GM19240 (cell line): Measurements from ENCODE around the gene GABBR2.

Experiments
- DNase-seq: peaks from one replicate; pipeline ENCODE4 v3.0.0; 2011; ENCODE audit warnings: low spot score; ENCODE audit not compliant: insufficient read length

The GABBR2 gene

DNA sequence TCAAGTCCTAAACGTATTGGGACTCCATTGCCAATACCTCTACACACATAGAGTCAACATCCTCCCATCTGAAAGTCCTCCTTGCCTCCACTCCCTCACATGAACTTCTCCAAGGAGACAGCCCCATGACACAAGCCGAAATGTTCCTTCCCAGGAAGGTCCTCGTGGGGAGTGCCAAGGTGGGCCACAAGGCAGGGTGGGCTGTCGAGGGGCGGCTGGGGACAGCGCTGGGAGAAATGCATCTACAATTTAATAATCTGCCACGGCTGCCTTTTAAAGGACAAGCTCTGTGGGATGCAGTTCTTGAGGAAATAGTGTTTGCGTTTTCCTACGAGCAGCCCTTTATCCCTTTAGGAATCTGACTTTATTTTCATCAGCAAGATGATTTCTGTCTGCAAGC is 138.7 kb downstream of the GABBR2 start:
- DNase-seq, result no peak

DNA sequence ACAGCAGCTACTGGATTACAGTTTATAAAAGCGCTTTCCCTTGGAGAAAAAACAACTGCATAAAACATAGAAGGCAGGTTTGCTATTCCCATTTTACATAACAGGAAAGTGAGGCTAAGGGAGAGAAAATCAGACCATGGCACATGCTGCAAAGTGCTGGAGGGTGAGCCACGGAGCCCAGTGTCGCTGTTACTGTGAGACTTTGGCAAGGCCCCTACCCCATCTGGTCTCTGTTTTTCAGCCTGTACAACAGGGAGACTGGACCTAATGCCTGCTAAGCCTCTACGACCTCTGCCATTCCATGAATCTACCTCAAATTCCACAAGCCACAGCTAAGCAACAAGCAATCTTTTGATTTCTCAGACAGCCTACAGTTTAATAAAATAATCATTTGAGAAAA is 139.2 kb downstream of the GABBR2 start:
- no peak for DNase-seq

DNA sequence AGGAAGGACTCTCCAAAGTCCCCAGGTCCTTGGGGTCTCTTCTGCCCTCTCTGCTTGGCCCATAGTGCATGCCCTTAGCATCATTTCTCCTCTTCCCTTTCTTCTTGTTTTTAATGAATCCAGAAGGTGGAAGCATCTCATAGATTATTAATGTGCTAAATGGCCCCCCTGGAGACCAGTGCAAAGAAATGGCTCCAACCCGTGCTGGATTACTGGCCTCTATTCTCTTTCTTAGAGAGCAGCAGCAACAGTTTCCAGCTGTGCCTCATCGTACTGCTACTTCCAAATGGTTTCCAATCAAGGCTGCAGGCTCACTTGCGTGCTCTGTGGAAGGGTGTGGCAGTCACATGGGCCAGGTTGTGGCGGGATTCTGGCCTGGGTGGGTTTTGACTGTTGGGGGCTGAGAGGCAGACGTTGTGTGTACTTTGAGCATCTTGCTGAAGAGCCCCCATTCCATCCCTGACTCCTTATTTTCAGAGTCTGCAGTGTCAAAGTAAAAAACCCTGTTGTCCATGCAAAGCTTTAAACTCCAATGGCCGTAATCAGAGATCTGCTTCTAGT is 139.7 kb downstream of the GABBR2 start:
- DNase-seq, result no peak

DNA sequence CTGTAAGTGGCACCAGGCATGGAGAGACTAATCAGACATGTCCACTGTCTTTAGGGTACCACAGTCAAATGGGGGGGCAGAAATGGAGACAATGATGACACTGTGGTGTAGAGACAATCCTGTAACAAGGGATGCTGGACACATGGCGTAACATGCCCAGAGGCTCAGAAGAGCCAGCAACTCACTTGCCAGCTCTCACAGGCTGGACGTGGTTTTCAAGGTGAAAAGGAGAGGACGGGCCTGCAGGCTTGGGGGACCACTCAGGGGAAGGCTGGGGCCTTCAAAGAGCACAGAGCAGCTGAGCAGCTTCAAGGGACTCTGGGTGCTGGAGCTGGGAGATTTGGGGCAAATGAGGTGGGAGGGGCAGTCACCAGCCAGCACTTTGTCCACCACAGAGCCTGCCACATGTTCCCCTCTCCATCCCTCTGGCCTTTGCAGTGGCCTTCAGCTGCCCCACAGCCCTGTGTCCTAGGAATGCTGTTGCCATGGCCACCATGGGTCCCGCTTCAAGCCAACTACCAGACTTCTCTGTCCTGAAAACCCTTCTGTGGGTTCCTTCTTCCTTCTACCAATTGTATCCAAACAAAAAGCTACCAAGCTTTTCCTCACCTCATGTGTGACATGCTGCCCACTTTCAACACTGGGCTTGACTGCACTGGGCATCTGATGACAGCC is 140.4 kb downstream of the GABBR2 start:
- no peak for DNase-seq

DNA sequence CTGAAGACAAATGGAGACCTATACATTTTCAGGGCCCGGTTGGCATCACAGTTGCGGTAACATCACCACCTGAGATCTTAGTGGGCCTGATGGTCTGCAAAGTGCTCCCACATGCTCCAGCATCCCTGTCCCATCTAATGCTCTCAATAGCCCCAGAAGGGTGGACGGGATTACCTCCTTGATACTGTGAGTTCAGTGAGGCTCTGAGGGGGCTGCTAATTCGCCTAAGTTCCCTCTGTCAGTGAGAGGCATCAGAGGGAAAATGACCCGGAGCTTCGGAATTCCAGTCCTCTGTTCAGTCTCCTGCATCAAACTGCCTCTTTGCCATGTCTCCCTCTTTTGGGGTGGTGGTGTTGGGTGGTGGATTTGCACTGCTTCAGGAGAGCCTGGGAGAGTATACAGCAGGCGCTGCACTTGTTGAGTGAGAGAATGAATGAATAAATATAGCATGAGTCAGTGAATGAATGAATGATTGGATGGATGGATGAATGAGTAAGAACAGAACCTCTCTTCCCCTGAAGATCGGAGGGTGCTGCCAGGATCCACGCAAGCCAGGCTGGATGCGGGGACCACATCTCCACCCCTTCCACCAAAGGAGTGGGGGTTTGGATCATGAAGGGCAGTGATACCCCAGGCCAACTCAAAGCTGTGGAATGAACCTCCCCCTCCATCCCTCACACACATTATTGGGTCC is 141.0 kb downstream of the GABBR2 start:
- DNase-seq, result no peak

DNA sequence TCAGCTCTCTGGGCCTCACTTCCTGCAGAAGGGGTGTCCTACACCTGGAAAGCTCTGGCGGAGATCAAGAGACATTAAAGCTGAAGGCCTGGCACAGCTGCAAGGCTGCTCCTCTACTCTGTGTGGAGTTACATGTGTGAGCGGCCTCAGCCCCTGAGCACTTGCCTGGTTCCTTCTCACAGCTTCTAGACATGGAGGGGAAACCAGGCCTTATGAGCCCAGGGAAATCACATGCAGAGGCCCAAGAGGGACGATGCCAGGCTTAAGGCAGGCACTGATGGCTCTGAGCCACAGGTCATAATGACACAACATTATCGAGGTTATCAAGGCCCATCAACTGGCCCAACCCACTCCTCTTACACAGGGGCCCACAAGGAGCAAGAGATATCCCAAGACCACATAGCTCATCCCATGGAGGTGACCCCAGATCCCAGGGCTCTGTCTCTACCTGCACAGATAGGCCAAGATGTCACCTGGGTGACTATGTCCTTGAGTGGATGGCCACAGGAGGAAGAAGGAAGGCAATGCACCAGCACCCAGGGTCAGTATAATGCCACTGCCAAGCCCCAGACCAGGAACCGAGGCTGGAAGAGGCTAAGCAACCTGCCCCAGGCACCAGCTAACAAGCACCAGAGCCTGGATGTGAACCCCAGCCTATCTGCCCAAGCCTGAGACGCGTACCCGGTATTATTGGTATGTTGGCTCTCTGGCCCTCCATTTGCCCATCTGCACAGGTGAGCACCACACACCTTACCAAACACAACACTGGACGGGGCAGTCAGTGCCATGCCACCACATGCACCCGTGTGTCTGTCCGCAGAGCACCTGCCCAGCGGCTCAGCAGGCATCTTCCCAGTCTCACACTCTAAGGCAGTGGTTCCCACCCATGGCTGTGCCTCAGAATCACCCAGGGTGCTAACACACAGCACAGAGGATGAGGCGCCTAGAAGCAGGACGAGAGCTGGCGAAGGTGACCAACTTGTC is 143.3 kb downstream of the GABBR2 start:
- DNase-seq, result no peak

DNA sequence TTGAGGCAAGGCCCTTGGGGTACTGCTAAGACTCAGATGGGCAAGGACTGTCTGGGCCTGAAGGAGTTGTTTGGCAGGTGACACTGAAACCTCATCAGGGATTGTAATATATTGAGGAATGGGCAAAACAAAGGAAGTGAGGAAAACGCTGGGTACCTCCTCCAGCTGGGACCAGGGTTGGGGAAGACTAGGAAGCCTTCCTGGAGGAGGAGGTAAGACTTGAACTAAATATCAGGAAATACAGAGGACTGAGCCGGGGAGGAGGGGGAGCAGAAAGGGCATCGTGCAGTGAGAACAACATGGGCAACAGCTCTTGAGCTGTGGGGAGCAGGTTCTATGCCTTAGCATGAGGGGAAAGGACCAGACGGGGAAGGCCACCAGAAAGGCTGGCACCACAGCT is 144.0 kb downstream of the GABBR2 start:
- no peak for DNase-seq

DNA sequence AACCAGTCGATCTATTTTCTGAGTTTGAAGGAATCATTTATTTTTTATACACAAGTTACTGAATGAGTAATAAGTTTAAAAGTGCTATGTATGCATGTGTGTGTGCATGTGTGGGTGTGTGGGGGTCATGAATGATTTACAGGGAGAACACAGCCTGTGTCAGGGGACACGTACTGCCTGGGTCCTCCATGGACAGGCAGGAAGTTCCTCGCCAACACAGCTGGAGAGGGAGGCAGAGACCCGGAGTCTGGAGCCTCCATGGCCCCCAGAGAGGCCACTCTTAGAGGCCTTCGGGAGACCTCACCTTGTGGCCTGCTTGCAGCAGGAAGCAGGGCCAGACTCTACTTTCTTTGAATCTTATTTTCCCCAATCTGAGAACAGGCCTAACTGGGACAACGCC is 144.7 kb downstream of the GABBR2 start:
- DNase-seq, result no peak

DNA sequence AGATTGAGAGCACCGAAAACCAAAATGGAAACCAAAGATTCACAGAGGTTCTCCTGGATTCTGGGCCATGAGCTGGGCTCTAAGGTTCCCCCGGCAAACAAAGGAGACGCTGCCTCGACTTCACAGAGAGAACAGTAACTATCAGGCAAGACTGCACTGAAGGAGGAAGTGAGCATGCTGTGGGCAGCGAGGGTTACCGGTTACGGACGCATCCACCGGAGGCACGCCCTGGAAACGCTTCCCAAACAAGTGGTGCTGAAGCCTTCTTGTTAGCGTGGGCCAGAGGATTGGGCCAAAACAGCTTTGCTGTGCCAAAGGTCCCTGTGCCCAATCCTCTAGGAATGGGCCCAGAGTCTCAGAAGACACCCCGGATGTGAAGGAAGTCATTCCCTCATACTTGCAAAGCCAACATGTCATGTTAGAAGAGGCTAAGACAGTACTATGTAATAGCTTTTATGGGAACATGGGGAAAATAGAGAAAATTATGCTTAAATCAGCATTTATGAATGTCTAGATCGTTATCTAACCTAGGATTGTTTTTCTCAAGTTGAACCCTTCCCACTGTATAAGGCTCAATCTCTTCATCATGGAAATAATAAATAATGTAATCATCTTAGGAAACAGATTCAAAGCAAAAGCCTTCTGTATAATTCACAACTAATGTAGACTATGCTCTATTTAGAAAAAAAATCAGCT is 145.4 kb downstream of the GABBR2 start:
- no peak for DNase-seq

DNA sequence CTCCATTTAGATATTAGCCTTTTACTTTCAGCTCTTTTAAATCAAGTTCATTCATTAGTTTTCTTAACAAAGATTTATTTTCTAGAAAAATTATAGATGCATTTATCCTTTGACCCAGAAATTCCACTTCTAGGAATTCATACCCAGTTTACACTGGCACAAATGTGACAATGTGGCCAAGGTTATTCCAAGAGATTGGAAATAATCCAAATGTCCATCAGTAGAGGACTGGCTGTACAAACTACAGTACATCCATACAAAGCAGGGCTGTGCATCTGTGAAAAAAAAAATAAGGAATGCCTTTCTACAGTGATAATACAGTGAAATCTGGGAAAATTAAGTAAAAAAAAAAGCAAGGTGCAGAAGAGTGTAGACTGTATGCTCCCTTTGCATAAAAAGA is 149.2 kb downstream of the GABBR2 start:
- DNase-seq, result no peak

DNA sequence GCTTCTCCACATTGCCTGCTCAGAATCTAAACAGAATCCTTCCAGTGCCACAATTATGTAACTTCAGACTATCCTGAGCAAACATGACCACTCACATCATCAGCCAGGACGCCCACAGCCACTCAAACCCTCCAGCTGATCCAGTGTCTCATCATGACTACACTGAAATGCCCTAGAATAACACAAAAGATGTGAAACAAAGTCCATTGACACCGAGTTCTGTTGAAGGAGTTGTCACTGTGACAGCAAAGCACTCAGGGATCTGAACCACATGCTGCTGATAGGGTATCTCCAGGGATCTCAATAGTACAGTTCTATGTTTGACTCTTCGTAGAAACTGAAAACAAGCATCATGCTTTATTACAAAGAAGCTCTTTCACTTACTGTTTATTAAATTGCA is 150.2 kb downstream of the GABBR2 start:
- no peak for DNase-seq

DNA sequence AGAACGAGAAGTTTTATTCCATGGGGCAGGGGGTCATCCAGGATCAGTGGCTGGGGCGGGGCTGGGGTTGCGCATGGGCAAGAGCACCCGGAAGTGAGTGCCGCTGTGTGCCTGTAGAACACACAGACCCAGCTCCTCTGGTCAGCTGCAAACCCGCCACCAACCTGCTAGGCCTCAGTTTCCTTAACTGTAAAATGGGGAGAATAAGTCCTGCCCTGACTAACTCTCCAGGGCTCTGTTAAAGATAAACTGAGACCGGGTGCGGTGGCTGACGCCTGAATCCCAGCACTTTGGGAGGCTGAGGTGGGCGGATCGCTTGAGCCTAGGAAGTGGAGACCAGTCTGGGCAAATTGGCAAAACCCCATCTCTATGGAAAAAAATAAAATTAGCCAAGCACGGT is 152.2 kb downstream of the GABBR2 start:
- no peak for DNase-seq

DNA sequence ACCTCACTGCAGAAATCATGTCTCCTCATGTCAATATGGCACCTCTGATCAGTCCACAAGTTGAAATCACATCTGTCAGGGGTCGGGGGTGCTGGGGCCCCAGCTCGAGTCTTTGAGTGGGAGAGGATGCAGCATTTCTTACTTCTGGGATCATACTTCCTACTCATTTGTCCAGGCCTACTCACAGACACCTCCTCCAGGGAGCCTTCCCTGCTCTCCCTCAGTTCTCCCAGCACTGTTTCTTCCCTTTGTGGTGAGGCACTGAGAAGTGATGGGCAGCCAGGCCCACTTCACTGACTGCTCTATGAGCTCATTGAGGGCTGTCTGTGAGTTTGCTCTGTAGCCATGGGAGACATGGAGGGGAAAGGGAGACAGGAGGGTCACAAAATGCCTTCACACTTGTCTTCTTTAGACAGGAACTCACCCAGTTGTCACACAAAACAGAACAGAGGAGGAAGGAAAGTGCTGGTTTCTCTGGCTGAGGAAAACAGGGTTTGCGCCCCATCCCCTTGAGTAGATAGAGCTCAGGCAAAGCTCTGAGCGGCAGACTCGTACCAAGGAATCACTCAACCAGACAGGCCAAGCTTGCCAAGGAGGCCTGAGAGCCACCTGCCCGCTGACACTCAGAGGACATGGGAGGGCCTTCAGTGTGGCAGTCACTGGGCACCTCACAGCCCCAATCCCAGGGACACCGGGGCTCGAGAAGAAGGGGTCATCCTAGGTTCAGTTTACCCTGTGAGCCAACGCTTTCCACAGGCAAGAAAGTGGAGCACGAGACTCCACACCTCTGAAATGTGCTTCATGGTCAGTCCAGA is 152.9 kb downstream of the GABBR2 start:
- no peak for DNase-seq

DNA sequence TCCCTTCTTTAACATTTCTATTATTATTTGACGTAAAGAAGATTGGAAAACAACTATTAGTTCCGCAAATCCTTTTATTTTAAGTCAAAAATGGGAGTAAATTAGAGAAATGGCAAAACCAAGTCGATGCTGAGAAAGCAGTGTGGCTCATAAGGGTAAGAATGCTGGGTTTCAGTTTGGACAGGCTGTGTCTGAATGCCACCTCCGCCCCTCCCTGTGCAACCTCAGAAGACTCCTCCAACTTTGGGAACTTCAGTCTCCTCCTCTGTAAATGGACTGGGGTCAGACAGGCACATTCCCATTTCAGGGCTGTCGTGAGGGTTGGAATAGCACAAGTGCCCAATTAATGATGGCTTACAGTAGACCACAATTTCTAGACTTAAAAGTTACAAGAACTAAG is 154.0 kb downstream of the GABBR2 start:
- no peak for DNase-seq

DNA sequence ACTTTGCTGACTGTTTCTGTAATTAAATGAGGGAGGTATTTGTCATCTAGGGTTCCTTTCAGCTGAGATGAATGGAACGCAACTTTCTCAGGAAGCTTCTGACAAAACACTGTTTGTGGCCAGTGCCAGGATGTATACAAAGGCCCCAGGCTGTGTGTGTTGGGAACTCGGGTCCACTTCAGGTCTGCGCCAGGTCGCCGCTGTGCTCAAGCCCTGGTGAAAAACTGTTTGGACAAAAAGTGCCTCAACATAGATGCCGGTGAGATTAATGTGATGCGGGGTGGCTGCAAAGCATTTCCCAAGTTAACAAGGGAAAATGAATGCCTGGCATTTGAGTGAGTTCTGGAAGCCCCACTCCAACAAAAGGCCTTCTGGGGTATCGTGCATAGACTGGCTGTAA is 156.4 kb downstream of the GABBR2 start:
- no peak for DNase-seq

DNA sequence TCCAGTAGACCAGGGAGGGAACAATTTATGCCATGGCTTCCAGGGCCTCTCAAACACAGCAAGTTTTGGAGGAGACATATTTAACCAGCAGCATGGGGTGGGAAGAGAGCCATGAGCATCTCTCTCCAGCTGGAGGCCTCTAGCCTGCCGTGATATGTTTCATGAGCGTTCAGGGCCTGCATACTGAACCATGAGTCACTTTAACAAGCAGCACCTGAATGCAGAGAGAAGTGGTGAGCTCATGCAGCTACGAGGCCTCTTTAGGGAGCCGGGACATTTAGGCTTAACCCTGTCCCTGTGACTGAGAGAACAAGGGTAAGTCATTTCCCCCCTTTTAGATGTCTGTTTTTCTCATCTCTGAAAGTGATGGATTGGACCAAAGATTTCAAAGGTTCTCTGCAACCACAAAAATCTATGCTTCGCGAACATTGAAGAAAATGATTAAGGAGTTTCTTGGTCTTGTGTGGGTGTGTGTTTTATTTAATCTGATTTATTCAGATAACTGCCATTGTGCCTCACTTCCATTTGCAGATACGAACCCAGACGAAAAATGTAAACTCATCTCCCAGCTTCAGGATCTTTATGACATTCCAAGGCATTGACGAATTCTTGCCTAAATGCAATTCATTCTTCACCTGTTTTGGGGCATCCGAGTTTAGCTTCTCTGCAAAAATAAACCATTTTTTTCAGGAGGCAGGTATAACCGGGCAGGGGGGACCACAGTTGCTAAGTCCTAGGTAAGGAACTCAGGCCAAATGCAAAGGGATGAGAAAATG is 157.0 kb downstream of the GABBR2 start:
- no peak for DNase-seq

DNA sequence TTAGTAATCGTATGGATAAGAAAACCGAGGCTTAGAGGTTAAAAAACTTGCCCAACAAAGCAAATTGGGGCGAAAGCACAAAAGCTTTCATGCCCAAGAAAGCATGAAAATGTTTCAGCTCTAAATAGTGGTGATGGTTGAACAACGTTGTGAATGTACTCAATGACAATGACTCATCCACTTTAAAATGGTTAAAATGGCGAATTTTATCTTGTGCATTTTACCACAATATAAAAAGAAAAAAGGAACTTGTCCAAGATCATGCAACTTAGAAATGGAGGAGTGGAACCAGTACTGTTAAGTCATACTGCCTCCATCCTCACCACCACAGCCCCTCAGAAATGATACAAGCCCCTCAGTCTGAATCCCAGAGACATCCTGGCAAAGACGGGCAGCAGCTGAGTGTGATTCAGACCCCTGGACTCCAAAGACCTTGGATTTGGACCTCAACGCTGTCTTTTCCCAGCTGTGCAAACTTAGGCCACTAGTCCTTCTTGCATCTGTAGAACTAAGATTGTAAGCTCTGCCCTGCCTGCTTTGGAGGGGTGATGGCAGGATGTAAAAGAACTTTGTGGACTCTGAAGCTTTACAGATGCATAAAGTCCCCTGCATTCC is 158.4 kb downstream of the GABBR2 start:
- no peak for DNase-seq

DNA sequence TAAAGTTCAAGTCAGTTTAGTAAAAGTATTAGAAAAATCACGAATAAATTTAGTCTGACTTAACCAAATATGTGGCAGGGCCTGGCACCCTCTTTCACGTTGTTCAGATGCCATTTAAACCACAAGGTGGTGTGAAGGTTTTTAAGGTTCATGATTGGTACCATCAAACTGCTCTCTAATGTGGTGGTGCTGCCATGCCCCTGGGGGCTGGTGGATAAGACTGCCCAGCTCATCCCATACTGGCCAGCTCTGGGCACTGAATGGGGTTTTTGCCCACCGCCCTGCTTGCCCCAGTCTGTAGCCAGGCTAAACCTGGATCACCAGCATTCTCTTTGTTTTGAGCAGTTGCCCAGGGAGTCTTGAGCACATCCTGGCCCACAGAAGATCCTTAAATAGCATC is 159.3 kb downstream of the GABBR2 start:
- DNase-seq, result no peak

DNA sequence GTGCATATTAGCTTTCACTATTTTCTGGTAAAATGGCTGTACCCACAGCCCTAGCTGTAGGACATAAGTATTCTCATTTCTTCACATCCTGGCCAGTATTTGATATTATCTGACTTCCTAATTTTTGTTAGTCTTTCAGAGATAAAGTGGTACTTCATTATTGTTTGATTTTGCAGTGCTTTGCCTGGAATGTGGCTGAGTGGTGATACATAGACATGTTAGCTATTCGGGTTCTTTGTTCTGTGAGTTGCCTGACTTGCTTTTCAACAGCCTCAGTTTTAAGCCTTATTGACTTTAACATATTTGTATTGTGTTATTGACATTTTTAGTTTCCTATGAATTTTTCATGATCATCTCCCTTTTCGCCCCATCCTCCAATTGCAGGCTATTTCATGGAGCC is 161.1 kb downstream of the GABBR2 start:
- no peak for DNase-seq
